ENCODE data around the gene DNAH17. TPM values are rescaled to one million over a fixed set of nuclear protein-coding genes. Genes with fewer than 3 reads are reported as not detected.
A peak's percentile ranks its signal among the peaks of the same experiment; 100 is the strongest.

DNAH17 gene
- total and polyA plus RNA-seq, 2 donors = 0.28 to 0.30 TPM

- H3K27ac ChIP-seq (ENCODE audit: low read depth in 1 of 2, low read length in 1 of 2) = no peak overlapping the region
- no peak for DNase-seq (ENCODE audit: low read depth in 6 of 9, low spot score in 9 of 9)
- 95% methylated on average over 20 of the region's 20 CpGs for WGBS
- no peak overlapping the region for H3K4me3 ChIP-seq (ENCODE audit: low read length in 2 of 2)
- peaks cover 0 to 2% of the 10 kb centered on the region in 2 donors for H3K9me3 ChIP-seq (ENCODE audit: control insufficient read depth in 2 of 2, insufficient read depth in 1 of 2, low read length in 1 of 2)
- H3K4me1 ChIP-seq (ENCODE audit: control insufficient read depth in 2 of 2, insufficient read depth in 2 of 2, low read length in 2 of 2) = peaks cover 0 to 17% of the 10 kb centered on the region in 2 donors
- H3K36me3 ChIP-seq (ENCODE audit: control insufficient read depth in 2 of 2, insufficient read depth in 2 of 2, low read length in 1 of 2) = peaks cover 80 to 92% of the 10 kb centered on the region in 2 donors
- H3K27me3 ChIP-seq (ENCODE audit: control insufficient read depth in 2 of 2, insufficient read depth in 1 of 2, low read length in 1 of 2) = no peaks in the 10 kb centered on the region
These were observed 154.2 kb downstream of the DNAH17 start for GRCh38 chr17:78422872-78423588.

GRCh38 chr17:78422267-78422605 lies 155.0 kb downstream of the DNAH17 start:
- Histone ChIP-seq H3K4me3 (ENCODE audit: low read length in 2 of 2) (no peak overlapping the region), H3K36me3 (ENCODE audit: control insufficient read depth in 2 of 2, insufficient read depth in 2 of 2, low read length in 1 of 2) (peaks cover 85 to 90% of the 10 kb centered on the region in 2 donors), H3K27me3 (ENCODE audit: control insufficient read depth in 2 of 2, insufficient read depth in 1 of 2, low read length in 1 of 2) (no peaks in the 10 kb centered on the region), H3K4me1 (ENCODE audit: control insufficient read depth in 2 of 2, insufficient read depth in 2 of 2, low read length in 2 of 2) (peaks cover 0 to 21% of the 10 kb centered on the region in 2 donors), H3K9me3 (ENCODE audit: control insufficient read depth in 2 of 2, insufficient read depth in 1 of 2, low read length in 1 of 2) (peaks cover 2% of the 10 kb centered on the region in 2 donors), H3K27ac (ENCODE audit: low read depth in 1 of 2, low read length in 1 of 2) (no peak overlapping the region)
- DNase-seq (ENCODE audit: low read depth in 6 of 9, low spot score in 9 of 9) = no peak
- 90% methylated on average over 8 of the region's 8 CpGs for WGBS

DNA sequence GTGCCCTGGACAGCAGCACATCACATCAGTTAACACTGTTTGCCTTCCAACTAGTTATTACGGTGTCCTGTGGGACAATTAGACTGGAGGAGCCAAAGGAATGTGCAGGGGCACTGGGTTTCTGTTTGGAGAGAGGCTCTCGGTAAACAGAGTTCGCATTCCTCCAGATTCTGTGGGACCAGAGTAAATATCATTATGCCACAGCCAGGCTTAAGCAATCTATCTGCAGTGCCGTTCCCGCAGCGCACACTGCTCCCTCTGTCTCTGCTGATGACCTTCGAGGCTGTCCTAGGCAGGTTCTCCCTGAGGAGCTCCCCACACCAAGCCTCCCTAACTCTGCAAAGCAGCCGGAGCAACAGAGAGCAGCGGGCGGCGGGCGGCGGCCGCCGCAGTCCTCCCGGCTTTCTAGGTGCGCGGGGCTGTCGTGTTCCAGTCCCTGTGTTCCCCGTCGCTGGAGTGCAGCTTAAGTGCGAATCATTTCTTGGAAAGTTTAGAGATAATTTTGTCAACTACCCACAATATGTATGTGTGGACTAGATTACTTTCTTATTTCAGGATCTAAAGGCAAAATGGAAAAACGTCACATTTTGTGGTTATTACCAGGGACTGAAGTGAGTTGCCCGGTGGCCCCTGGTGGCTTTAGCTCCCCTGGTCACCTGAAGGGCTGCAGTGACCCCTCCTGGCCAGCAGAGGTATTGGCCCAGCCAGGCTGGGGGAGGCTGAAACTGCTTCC lies 155.5 kb downstream of the DNAH17 start:
- Histone ChIP-seq H3K27me3 (ENCODE audit: control insufficient read depth in 2 of 2, insufficient read depth in 1 of 2, low read length in 1 of 2) (no peaks in the 10 kb centered on the region), H3K9me3 (ENCODE audit: control insufficient read depth in 2 of 2, insufficient read depth in 1 of 2, low read length in 1 of 2) (peaks cover 2 to 4% of the 10 kb centered on the region in 2 donors), H3K4me3 (ENCODE audit: low read length in 2 of 2) (no peak overlapping the region), H3K4me1 (ENCODE audit: control insufficient read depth in 2 of 2, insufficient read depth in 2 of 2, low read length in 2 of 2) (peaks cover 0 to 26% of the 10 kb centered on the region in 2 donors), H3K36me3 (ENCODE audit: control insufficient read depth in 2 of 2, insufficient read depth in 2 of 2, low read length in 1 of 2) (peaks cover 85 to 90% of the 10 kb centered on the region in 2 donors), H3K27ac (ENCODE audit: low read depth in 1 of 2, low read length in 1 of 2) (no peak overlapping the region)
- 89% methylated on average over 24 of the region's 24 CpGs for WGBS
- peak; percentile 29 to 73 (median 54) for DNase-seq (ENCODE audit: low read depth in 6 of 9, low spot score in 9 of 9)

GRCh38 chr17:78421084-78421533 lies 156.1 kb downstream of the DNAH17 start:
- H3K4me1 ChIP-seq (ENCODE audit: control insufficient read depth in 2 of 2, insufficient read depth in 2 of 2, low read length in 2 of 2) = peaks cover 0 to 32% of the 10 kb centered on the region in 2 donors
- H3K36me3 ChIP-seq (ENCODE audit: control insufficient read depth in 2 of 2, insufficient read depth in 2 of 2, low read length in 1 of 2) = peaks cover 85 to 91% of the 10 kb centered on the region in 2 donors
- H3K27me3 ChIP-seq (ENCODE audit: control insufficient read depth in 2 of 2, insufficient read depth in 1 of 2, low read length in 1 of 2) = no peaks in the 10 kb centered on the region
- H3K9me3 ChIP-seq (ENCODE audit: control insufficient read depth in 2 of 2, insufficient read depth in 1 of 2, low read length in 1 of 2) = peaks cover 2 to 4% of the 10 kb centered on the region in 2 donors
- no peak for DNase-seq (ENCODE audit: low read depth in 6 of 9, low spot score in 9 of 9)
- H3K4me3 ChIP-seq (ENCODE audit: low read length in 2 of 2) = no peak overlapping the region
- no peak overlapping the region for H3K27ac ChIP-seq (ENCODE audit: low read depth in 1 of 2, low read length in 1 of 2)
- WGBS = 98% methylated on average over 6 of the region's 6 CpGs

DNA sequence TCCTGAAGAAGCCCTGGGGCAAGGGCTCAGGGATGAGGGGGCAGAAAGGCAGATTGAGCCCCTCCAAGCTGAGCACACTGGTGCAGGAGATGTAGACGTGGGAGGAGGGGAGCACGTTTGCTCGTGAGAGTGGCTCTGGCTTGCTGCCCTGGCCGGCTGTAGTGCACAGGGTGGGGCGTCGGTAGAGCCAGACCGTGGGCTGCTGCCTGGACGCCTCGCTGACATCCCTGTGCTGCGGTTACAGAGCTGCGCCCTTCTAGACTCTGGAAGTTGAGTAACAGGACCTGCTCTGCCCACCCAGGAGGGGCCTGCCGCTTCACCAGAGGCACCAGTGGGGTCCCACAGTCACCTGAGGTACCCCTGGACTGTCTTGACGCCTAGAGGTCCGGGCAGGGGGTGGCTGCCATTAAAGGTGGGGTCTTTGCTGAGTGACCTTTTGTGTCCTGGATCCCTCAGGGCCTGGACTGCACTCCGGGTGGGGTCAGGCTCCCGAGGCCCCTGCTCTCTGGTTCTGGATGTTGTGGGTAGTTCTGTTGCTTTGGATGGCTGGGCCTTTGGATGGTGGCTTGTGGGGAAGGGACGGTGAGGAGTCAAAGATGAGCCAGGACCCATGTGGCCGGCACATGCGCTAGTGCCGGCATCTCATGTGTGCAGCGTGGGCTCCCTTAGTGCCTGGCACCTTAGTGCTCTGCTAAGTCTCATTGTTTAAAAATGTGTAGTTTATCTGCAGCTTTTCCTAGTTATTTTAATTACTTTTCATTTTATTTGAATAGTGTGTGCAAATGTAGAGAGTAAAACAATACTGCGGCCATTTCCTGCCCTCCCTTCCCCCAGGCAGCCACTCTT lies 157.0 kb downstream of the DNAH17 start:
- 94% methylated on average over 22 of the region's 22 CpGs for WGBS
- Histone ChIP-seq H3K36me3 (ENCODE audit: control insufficient read depth in 2 of 2, insufficient read depth in 2 of 2, low read length in 1 of 2) (peaks cover 87 to 91% of the 10 kb centered on the region in 2 donors), H3K27me3 (ENCODE audit: control insufficient read depth in 2 of 2, insufficient read depth in 1 of 2, low read length in 1 of 2) (no peaks in the 10 kb centered on the region), H3K9me3 (ENCODE audit: control insufficient read depth in 2 of 2, insufficient read depth in 1 of 2, low read length in 1 of 2) (peaks cover 2 to 4% of the 10 kb centered on the region in 2 donors), H3K27ac (ENCODE audit: low read depth in 1 of 2, low read length in 1 of 2) (no peak overlapping the region), H3K4me3 (ENCODE audit: low read length in 2 of 2) (no peak overlapping the region), H3K4me1 (ENCODE audit: control insufficient read depth in 2 of 2, insufficient read depth in 2 of 2, low read length in 2 of 2) (peaks cover 0 to 39% of the 10 kb centered on the region in 2 donors)
- DNase-seq (ENCODE audit: low read depth in 6 of 9, low spot score in 9 of 9) = no peak

DNA sequence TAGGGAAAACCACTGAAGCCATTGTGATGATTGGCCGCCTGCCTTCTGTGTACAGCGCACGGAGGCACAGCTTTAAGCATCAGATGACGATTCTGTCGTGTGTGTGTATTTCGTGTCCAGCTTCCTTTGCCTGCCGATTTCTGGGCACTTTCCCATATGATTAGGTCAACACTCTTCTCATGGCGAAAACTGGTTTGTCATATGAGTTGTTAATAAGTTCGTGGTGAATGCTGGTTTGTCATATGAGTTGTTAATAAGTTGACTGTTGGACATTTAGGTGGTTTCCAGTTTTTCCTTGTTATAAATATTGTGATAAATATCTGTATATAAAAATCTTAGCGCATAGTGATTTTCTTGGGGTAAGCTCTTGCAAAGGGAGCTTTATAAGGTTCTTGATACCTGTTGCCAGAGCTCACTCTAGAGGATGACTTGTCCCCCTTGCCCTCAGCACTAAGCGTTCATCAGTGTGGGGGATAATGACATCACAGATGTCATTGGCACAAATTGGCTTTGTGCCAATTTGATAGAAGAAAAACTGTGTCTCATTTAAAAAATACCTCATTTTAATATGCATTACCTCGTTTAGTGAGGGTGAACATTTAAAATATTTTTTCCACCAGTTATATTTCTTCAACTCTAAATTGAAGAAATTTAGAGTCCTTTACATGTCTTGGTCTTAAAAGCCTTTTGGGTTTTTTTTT lies 158.7 kb downstream of the DNAH17 start:
- Histone ChIP-seq H3K9me3 (ENCODE audit: control insufficient read depth in 2 of 2, insufficient read depth in 1 of 2, low read length in 1 of 2) (peaks cover 2 to 5% of the 10 kb centered on the region in 2 donors), H3K4me3 (ENCODE audit: low read length in 2 of 2) (no peak overlapping the region), H3K4me1 (ENCODE audit: control insufficient read depth in 2 of 2, insufficient read depth in 2 of 2, low read length in 2 of 2) (peaks cover 4 to 50% of the 10 kb centered on the region in 2 donors), H3K36me3 (ENCODE audit: control insufficient read depth in 2 of 2, insufficient read depth in 2 of 2, low read length in 1 of 2) (peaks cover 83 to 87% of the 10 kb centered on the region in 2 donors), H3K27ac (ENCODE audit: low read depth in 1 of 2, low read length in 1 of 2) (peak overlapping the region in 1 of 2 donors; percentile 47), H3K27me3 (ENCODE audit: control insufficient read depth in 2 of 2, insufficient read depth in 1 of 2, low read length in 1 of 2) (no peaks in the 10 kb centered on the region)
- WGBS = 88% methylated on average over 12 of the region's 12 CpGs
- no peak for DNase-seq (ENCODE audit: low read depth in 6 of 9, low spot score in 9 of 9)

GRCh38 chr17:78417531-78417909 lies 159.7 kb downstream of the DNAH17 start:
- H3K4me1 ChIP-seq (ENCODE audit: control insufficient read depth in 2 of 2, insufficient read depth in 2 of 2, low read length in 2 of 2) = peaks cover 6 to 59% of the 10 kb centered on the region in 2 donors
- H3K27me3 ChIP-seq (ENCODE audit: control insufficient read depth in 2 of 2, insufficient read depth in 1 of 2, low read length in 1 of 2) = no peaks in the 10 kb centered on the region
- WGBS = 99% methylated on average over 13 of the region's 13 CpGs
- no peak for DNase-seq (ENCODE audit: low read depth in 6 of 9, low spot score in 9 of 9)
- H3K9me3 ChIP-seq (ENCODE audit: control insufficient read depth in 2 of 2, insufficient read depth in 1 of 2, low read length in 1 of 2) = peaks cover 2 to 11% of the 10 kb centered on the region in 2 donors
- peaks cover 83 to 87% of the 10 kb centered on the region in 2 donors for H3K36me3 ChIP-seq (ENCODE audit: control insufficient read depth in 2 of 2, insufficient read depth in 2 of 2, low read length in 1 of 2)
- peak overlapping the region; percentile 53 to 59 for H3K27ac ChIP-seq (ENCODE audit: low read depth in 1 of 2, low read length in 1 of 2)
- no peak overlapping the region for H3K4me3 ChIP-seq (ENCODE audit: low read length in 2 of 2)

DNA sequence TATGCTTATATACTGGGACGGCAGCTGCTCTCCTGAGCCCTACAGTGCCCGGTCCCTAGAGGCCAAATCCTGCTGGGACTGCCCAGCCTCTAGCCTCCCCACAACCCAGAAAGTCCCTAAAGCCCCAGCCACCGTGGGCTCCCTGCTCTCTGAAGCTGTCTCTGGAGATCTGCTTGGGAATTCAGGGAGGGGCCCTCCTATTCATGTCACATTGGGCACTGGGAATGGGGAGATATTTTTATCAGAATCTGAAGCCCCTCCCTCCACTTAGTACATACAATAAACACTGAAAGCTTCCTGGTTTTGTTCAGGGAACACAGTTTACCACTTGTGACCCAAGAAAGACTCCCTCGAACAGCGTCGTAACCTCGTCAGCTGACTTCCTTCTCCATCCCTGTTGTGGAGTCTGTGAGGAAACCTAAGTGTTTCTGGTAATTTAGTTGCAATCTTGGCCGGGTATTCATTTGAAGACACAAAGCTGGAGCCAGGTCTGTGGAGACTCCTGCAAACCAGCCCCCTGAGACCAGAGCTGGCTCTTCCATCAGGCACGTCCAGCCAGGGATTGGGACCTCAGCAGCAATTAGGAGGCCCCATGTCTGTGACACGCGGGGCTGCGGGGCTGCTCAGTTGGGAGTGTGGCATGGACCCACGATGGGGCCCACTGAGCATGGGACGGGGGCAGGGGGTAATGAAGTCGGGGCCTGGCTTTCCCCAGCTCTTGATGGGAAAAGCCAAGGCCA lies 160.2 kb downstream of the DNAH17 start:
- no peak for DNase-seq (ENCODE audit: low read depth in 6 of 9, low spot score in 9 of 9)
- Histone ChIP-seq H3K9me3 (ENCODE audit: control insufficient read depth in 2 of 2, insufficient read depth in 1 of 2, low read length in 1 of 2) (peaks cover 2 to 11% of the 10 kb centered on the region in 2 donors), H3K4me3 (ENCODE audit: low read length in 2 of 2) (no peak overlapping the region), H3K27me3 (ENCODE audit: control insufficient read depth in 2 of 2, insufficient read depth in 1 of 2, low read length in 1 of 2) (no peaks in the 10 kb centered on the region), H3K27ac (ENCODE audit: low read depth in 1 of 2, low read length in 1 of 2) (peak overlapping the region; percentile 53 to 59), H3K4me1 (ENCODE audit: control insufficient read depth in 2 of 2, insufficient read depth in 2 of 2, low read length in 2 of 2) (peaks cover 6 to 62% of the 10 kb centered on the region in 2 donors), H3K36me3 (ENCODE audit: control insufficient read depth in 2 of 2, insufficient read depth in 2 of 2, low read length in 1 of 2) (peaks cover 77 to 85% of the 10 kb centered on the region in 2 donors)
- WGBS = 80% methylated on average over 15 of the region's 15 CpGs
